T-helper 9 cell (primary cell): ENCODE results near the gene COL2A1.
A peak's percentile ranks its signal among the peaks of the same experiment; 100 is the strongest.
"Not testable (repeated sequence)": the region's sequence is repeated elsewhere in the genome, so short reads cannot be mapped to it uniquely, and the experiment has no call there.

Source experiments
- DNase-seq: peaks from one replicate; pipeline ENCODE4 v3.0.0-alpha.2; 2020

The COL2A1 gene

GRCh38 chr12:47972895-47973294, 31.4 kb downstream of the COL2A1 start:
- DNase-seq: no peak

DNA sequence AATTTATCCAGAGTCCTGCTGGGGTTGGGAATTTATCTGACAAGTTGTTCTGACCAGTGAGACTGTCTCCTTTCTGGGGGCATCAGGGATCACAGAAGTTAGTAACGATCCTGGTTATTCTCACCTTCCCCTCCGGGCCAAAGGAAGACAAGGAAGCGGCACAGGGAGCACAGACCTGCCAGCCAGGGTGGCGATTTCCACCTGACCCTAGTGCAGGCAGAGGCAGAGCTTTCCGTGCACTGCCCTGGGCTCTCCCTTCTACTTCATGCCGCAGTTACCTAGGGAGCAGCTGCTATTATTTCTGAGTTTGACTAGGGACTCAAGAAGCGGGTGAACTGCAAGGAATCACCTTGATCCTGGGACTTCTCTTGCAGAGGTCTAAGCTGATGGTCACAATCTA, 33.4 kb downstream of the COL2A1 start:
- DNase-seq: no peak

DNA sequence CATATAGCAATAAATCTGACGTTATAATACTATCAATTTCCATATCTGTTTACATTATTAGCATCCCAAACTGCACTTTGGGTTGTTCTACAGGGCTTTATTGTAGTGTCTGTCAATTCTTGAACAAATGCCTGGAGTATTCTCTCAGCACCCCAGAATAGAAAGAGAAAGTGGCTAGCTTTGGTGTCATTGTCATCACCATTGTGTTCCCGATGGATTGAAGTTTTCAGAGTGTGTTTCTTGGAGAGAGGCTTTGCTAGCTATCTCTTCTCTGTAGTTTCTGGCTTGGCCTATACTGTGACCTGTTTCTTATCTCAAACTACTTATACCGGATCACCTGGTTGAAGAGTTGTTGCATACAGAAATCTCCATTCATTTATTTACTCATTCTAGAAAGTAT, 34.4 kb downstream of the COL2A1 start:
- no peak for DNase-seq

GRCh38 chr12:47967461-47968321, 36.6 kb downstream of the COL2A1 start:
- no peak for DNase-seq

- DNase-seq: no peak
These were observed 38.7 kb downstream of the COL2A1 start for GRCh38 chr12:47965581-47965980.

DNA sequence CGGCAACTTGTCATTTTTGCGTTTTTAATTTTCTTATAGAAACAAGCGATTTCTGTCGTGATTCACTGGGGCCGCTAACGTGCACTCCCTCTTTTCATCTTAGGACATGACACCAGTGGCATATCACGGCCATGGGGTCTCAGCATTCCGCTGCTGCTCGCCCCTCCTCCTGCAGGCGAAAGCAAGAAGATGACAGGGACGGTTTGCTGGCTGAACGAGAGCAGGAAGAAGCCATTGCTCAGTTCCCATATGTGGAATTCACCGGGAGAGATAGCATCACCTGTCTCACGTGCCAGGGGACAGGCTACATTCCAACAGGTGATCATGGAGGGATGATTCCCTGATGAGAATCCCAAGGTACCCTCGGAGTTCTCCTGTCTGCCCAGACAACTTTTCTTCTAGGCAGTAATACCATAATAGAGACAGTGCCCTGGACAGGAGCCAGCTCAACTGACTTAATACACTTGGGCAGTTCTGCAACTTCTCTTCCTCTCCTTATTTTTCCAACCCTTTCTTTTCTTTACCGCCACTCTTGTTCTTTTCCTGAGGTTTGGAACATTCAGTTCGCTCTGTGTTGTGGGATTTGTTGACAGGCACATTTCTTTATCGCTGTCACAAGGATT, 40.1 kb downstream of the COL2A1 start:
- DNase-seq: no peak

GRCh38 chr12:47963340-47964040, 40.8 kb downstream of the COL2A1 start, which contains the start of gene TMEM106C:
TSS of gene TMEM106C (plus strand) at chr12:47963596. CDS start at chr12:47964237, 641 bp downstream.
- peak; percentile 89 for DNase-seq

DNA sequence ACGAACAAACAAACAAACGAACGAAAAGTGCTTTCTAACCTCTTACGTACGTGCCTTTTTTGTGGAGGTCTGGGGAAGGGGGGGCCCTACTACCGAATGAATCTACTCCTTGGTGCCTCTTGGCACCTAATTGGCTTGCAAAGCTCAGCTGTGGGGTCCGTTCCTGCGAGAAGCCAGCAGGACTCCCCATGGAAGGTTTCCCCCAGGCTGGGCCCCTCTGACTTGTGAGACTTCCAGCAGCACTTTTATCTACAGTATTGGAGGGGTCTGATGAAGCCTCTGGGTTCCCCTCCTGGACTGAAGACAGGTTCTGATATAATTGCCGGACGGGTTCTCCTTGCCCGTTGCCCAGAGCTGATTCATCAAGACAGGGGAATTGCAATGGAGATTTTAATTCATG, 42.1 kb downstream of the COL2A1 start:
- DNase-seq: no peak

DNA sequence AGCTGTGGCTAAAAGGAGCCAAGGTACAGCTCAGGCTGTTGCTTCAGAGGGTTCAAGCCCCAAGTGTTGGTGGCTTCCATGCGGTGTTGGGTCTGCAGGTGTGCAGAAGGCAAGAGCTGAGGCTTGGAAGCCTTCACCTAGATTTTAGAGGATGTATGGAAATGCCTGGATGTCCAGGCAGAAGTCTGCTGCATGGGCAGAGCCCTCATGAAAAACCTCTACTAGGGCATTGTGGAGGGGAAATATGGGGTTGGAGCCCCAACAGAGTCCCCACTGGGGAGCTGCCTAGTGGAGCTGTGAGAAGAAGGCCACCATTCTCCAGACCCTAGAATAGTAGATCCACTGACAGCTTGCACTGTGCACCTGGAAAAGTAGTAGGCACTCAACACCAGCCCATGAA, 46.6 kb downstream of the COL2A1 start:
- DNase-seq: not testable (repeated sequence)

- DNase-seq: no peak
These were observed 49.2 kb downstream of the COL2A1 start for GRCh38 chr12:47955059-47955458.

- no peak for DNase-seq
These were observed 49.7 kb downstream of the COL2A1 start for GRCh38 chr12:47954467-47955045.

DNA sequence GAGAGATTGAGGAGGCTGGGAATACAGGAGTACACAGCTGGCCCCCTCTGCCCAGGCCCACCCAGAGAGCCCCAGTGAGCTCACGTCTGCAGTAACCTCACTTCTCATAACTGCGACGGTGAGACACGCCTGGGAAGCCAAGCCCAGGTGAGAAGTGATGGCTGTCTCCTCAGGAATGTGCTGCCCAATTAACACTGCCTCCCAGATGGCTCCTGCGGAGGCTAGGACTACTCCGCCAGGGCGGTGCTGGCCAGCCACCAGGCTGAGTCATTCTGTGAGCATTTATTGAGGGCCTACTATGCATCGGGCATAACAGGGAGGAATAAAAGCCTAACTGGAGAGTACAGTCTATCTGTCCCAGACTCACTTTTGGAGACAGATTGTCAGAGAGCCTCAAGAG, 50.2 kb downstream of the COL2A1 start:
- DNase-seq: no peak

DNA sequence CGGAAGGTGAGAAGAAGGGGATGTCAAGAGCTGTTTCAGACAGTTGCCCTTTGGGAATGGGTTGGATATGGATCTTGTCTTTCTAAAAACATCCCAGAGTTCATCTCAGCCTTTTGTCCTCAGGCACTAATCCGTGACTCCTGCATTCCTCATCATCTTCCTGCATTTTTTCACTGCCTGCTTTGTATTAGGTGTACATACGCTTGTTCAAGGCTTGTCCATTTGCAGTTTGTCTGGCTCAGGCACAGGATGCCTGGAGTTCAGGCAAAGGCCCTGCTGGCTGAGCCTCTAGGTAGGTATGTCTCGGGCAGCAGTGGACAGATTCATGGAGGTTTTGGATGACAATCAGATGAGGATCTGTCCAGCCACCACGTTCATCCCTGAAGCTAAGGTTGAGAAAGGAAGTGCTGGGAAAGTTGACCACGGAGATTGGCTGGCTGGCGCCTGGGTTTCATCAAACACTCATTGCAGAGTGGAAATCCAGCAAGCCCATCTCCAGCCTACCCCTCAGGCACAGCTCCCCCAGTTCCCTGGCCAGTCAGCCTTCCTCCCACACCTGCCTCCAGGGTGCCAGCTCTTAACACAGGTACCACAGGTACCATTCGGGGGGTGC, 53.3 kb downstream of the COL2A1 start:
- DNase-seq: no peak

DNA sequence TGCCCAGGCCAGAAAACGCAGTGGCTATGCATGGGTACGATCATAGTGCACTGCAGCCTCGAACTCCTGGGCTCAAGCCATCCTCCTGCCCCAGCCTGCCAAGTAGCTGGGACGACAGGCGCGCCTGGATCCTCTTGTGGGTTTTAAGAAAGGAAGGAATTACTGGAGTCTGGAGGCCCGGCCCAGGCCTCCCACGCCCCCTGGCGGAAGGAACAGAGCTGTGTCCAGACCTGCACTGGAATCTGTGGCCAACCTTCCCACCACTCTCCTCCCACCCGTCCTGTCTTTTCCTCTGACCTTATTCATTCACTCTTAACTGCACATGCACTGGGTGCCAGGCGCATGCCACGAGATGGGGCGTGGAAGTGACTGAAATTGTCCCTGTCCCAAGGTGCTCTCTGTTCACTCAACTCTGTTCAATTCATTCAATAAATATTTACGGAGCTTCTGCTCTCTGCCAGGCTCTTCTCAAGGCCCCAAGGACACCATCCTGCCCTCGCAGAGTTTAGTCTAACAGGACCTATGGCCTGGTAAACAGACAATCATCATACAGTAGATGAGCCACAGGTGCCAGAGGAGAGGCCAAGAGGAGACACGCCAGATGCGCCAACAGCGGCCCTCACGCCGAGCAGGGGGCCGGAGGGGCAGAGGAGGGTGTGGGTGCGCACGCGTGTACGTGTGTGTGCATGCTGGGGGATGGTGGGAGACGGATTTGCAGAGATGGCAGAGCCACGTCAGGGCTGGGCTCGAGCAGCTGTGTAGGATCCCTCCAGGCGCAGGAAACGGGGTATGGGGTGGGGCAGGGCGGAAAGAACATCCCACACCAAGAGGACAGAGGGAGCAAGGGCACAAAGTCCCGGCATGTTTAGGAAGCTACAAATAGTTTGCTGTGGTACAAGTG, 54.6 kb downstream of the COL2A1 start:
- peak; percentile 52 for DNase-seq

DNA sequence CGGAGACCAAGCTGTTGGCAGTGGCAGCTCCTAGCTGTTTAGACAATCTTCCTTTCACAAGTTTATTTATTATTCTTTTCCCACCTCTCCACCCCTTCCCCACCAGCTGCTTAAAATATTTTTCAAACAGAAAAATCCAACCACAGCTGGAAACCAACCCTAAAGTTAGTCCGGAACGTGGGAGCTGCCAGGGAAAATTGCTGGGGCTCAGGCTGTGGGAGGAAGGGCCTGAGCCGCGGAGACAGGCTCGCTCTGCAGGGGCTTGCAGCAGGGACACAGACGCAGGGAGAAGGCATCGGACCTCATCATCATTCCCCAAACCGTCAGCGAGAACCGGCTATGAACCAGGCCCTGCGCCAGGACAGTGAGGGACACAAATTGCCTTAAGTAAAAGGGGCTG, 56.9 kb downstream of the COL2A1 start:
- no peak for DNase-seq

DNA sequence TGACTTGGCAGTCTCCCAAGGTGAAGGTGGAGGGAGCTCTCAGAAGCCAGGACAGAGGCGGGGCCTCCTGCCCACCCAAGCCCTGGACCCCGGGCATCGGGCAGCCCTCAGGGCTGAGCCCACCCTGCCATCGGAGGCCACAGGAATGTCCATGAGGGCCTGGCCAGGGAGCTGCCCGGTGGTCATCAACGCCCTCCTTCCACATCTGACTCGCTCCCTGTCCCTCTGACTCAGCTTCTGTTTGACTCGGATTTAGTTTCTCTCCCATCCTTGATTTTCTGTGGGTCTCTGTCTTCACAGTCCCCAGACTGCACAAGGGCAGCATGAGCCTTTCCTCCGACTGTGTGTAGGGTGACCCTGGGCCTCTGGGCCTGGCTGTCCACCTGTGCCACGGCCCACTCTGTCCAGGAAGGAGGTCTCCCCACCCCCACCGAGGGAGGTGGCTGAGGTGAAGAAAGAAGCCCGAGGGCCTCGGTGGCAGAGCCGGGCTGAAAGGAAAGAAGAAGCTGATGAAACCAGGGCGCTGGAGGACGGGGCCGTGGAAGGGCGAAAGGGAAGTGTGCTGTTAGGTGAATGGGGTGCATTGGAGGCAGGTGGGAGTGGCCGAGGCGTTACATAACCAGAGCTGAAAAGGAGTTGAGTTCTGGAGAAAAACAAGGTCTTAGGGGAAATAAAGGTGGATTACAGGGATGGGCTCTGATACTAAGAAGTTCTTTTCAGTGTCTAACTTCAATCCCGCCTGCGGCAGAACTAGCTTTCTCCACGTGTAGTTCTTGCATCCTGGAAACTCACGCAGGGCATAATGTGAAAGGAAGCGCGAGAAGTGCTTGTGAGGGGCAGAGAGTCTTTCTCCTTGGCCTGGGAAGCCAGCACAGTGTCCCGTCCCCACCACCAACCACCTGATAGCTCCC, 57.6 kb downstream of the COL2A1 start:
- no peak for DNase-seq

GRCh38 chr12:47945341-47945728, 58.9 kb downstream of the COL2A1 start:
- no peak for DNase-seq

DNA sequence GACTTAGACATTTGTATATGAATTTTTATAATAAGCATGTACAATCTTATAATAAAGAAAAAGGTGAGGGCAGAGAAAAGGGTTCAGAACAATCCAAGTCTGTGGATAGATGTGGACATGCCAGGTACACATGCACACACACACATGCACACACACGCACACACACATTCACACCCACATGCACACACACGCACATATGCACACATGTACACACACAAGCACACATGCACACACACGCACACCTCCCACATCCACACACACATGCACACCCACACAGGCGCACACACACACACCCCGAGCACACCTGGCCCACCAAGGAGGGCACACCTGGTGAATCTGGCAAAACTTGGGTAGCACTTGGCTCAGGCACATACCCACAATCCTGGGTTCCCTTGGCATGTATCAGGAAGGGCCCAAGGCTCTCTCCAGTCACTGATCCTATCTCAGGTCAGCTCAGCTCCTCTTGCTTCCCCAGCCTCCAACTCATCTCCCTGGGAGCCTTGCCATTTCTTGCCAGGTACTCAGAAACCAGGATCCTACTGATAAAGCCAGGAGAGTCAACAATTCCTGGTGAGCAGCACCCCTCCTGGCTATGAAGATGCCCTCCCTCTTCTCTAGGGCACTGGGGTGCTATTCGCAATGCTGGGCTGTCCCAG, 59.5 kb downstream of the COL2A1 start:
- DNase-seq: no peak

GRCh38 chr12:47943623-47944340, 60.5 kb downstream of the COL2A1 start:
- no peak for DNase-seq
